HL-60 (cell line): ENCODE data around the gene DDX43.

ENCODE experiments used
- DNase-seq, 2 experiments: peaks; one replicate each; pipeline ENCODE4 v3.0.0-alpha.2; 2010 to 2020; ENCODE audit warnings: low read depth in 1 of 2, low spot score in 1 of 2
- H3K27ac ChIP-seq: fragments of 250-450 bp; sonication (Bioruptor Pico); replicated peaks from 2 replicates; pipeline ENCODE4 v1.5.1; 2020; ENCODE audit warnings: mild to moderate bottlenecking, moderate library complexity
- H3K27me3 ChIP-seq: fragments of 250-450 bp; sonication (Bioruptor Pico); 2 replicates; pipeline ENCODE4 v1.5.1; 2021; ENCODE audit warnings: mild to moderate bottlenecking, moderate library complexity; ENCODE audit not compliant: insufficient read depth, poor library complexity, severe bottlenecking
- H3K4me3 ChIP-seq: replicated peaks from 2 replicates; pipeline ENCODE4 v1.5.1; 2011; ENCODE audit warnings: mild to moderate bottlenecking, control low read depth, low read length; ENCODE audit not compliant: insufficient read depth
- GABPA ChIP-seq: IDR thresholded peaks from 2 replicates; pipeline ENCODE4 v1.6.1; 2012; ENCODE audit warnings: low read depth
- POLR2AphosphoS5 ChIP-seq: IDR thresholded peaks from 2 replicates; pipeline ENCODE4 v1.6.1; 2012; ENCODE audit warnings: low read depth
- SPI1 ChIP-seq: IDR thresholded peaks from 2 replicates; pipeline ENCODE4 v1.6.1; 2012; ENCODE audit warnings: low read depth, mild to moderate bottlenecking, borderline replicate concordance
- TF ChIP-seq, protein P1 (sequence below): IDR thresholded peaks from 2 replicates; pipeline ENCODE4 v1.6.1; 2012; ENCODE audit warnings: low read depth; ENCODE audit not compliant: insufficient replicate concordance
- TF ChIP-seq, protein P2 (sequence below): IDR thresholded peaks from one replicate; pipeline ENCODE4 v1.5.1; 2011; ENCODE audit warnings: low read length, control low read depth, inconsistent platforms; ENCODE audit not compliant: insufficient read depth

The DDX43 gene

DNA sequence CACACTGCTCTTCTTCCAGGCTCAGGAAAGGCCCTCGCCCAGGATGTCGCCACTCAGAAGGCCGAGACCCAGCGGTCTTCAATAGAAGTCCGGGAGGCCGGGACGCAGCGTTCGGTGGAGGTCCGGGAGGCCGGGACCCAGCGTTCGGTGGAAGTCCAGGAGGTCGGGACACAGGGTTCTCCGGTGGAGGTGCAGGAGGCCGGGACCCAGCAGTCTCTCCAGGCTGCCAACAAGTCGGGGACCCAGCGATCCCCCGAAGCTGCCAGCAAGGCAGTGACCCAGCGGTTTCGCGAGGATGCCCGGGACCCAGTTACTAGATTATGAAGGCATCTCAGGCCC is 31.1 kb upstream of the DDX43 start:
- Histone ChIP-seq H3K27me3 (no peaks in the 10 kb centered on the region), H3K27ac (no peak overlapping the region), H3K4me3 (no peak overlapping the region)
- TF ChIP-seq, protein P1, sequence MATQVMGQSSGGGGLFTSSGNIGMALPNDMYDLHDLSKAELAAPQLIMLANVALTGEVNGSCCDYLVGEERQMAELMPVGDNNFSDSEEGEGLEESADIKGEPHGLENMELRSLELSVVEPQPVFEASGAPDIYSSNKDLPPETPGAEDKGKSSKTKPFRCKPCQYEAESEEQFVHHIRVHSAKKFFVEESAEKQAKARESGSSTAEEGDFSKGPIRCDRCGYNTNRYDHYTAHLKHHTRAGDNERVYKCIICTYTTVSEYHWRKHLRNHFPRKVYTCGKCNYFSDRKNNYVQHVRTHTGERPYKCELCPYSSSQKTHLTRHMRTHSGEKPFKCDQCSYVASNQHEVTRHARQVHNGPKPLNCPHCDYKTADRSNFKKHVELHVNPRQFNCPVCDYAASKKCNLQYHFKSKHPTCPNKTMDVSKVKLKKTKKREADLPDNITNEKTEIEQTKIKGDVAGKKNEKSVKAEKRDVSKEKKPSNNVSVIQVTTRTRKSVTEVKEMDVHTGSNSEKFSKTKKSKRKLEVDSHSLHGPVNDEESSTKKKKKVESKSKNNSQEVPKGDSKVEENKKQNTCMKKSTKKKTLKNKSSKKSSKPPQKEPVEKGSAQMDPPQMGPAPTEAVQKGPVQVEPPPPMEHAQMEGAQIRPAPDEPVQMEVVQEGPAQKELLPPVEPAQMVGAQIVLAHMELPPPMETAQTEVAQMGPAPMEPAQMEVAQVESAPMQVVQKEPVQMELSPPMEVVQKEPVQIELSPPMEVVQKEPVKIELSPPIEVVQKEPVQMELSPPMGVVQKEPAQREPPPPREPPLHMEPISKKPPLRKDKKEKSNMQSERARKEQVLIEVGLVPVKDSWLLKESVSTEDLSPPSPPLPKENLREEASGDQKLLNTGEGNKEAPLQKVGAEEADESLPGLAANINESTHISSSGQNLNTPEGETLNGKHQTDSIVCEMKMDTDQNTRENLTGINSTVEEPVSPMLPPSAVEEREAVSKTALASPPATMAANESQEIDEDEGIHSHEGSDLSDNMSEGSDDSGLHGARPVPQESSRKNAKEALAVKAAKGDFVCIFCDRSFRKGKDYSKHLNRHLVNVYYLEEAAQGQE = no peak
- no peak for TF ChIP-seq SPI1
- TF ChIP-seq GABPA = no peak
- TF ChIP-seq POLR2AphosphoS5 = no peak
- TF ChIP-seq, protein P2, sequence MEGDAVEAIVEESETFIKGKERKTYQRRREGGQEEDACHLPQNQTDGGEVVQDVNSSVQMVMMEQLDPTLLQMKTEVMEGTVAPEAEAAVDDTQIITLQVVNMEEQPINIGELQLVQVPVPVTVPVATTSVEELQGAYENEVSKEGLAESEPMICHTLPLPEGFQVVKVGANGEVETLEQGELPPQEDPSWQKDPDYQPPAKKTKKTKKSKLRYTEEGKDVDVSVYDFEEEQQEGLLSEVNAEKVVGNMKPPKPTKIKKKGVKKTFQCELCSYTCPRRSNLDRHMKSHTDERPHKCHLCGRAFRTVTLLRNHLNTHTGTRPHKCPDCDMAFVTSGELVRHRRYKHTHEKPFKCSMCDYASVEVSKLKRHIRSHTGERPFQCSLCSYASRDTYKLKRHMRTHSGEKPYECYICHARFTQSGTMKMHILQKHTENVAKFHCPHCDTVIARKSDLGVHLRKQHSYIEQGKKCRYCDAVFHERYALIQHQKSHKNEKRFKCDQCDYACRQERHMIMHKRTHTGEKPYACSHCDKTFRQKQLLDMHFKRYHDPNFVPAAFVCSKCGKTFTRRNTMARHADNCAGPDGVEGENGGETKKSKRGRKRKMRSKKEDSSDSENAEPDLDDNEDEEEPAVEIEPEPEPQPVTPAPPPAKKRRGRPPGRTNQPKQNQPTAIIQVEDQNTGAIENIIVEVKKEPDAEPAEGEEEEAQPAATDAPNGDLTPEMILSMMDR = no peak
- DNase-seq = no peak

DNA sequence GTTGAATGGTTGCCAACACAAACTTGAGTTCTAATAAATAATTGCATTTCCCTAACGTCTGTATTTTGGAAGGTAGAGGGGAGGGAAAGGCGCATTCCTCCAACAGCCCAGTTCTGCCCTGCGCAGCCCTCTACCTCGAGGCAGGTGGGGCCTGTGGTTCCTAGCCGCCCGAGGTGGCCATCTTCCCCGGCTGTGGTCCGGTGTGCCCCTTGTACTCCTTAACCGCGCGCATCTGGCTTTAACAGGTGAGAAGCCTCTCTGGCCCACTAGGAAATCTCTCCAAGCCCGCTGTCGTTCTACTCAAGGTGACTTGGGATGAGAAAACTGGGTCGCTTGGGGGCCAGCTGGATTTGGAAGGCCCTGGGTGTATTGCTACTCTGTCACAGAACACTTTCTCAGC is 30.5 kb upstream of the DDX43 start:
- no peak for TF ChIP-seq SPI1
- TF ChIP-seq GABPA = no peak
- TF ChIP-seq POLR2AphosphoS5 = no peak
- TF ChIP-seq, protein P1 = no peak
- TF ChIP-seq, protein P2 = no peak
- H3K27ac ChIP-seq = no peak overlapping the region

DNA sequence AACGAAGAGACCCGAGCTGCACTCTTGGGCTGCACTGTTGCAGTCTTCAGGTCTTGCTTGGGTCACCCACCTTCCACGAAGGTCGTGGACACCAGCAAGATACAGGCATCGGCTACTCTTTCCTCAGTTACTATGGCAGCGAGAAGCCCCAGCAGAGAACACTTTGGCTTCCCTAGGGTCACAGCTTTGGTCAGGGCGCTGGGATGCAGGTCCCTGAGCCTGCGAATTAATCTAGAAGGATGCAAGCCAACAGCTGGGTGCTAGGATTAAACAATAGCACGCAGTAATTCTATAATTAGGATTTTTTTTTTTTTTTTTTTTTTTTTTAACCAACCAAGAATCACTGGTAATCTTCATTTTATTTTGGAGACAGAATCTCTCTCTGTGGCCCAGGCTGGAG is 30.1 kb upstream of the DDX43 start:
- TF ChIP-seq, protein P2 = no peak
- TF ChIP-seq, protein P1 = no peak
- TF ChIP-seq POLR2AphosphoS5 (no peak), SPI1 (no peak), GABPA (no peak)
- H3K27ac ChIP-seq = no peak overlapping the region

More for the DNA sequence above, 30.5 kb upstream of the DDX43 start:
- DNase-seq = no peak
- Histone ChIP-seq H3K4me3 (no peak overlapping the region), H3K27me3 (no peaks in the 10 kb centered on the region)

More for the DNA sequence above, 30.1 kb upstream of the DDX43 start:
- no peak for DNase-seq
- H3K4me3 ChIP-seq = no peak overlapping the region
- H3K27me3 ChIP-seq = no peaks in the 10 kb centered on the region
